Ureter (tissue), 1 donor: ENCODE measurements around the gene RBM20. TPM values are rescaled to one million over a fixed set of nuclear protein-coding genes. Genes with fewer than 3 reads are reported as not detected.

Experiments used
- DNase-seq: peaks from one replicate; pipeline ENCODE4 v3.0.0-alpha.2; 2020; ENCODE audit warnings: low spot score
- total RNA-seq: library from RNA; stranded (reverse); gene quantifications from one replicate; pipeline ENCODE4 v1.2.4, GENCODE V29; 2023
- donor health status: DM: yes; HTN: yes; CAD: no.

Gene RBM20
- total RNA-seq, 1 donor from 2014 or later = 0.68 TPM

DNA sequence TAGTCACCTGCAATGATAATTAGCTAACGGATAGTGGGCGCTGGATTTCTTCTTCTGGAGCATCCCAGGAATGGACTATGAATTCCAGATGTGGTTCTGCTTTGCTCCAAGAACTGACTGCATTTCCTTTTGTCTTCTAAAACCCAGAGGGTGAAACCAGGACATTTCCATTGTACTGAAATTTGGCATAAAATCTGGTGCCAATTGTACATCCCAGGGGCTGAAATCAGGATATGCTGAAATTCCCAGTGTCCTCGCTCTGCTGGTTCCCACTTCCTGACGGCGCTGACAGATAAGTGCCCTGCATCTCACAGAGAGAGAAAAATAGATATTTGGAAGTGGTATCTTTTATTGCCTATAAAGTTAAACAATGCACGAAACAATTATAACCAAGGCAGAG, 31.9 kb downstream of the RBM20 start:
- DNase-seq = no peak

DNA sequence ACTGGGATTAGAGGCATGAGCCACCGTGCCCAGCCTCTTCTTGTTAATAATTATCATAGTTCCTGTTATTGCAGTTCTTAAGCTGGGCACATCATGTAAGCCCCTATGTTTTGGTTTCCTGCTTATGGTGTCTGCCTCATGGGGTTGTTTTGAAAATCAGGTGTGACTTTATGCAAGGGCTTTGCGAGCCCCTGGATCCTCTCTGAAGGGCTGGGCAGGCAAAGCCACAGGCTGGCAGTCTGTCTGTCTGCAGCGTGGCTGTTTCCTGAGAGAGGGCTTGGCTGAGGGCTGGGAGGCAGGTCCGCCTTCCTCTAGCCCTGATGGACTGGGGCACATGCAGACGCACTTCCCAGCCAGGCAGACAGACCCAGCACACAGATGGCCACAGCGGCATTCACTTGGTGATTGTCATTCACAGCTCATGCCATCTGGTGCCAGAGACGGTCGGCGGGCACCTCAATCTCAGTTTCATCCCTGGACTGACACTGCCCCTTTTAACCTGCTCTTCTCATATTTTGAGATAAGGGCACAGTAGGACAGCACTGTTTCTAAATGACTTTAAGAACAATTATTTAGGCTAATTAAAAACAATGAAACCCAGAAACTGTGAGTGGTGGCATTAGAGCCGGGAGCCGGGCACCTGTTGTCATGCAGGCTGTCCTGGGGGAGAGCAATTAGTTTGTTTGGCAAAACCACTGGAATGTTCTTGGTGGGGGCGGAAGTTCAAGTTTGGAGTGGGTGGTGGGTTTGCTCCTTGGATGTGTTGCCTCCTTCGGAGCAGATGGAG, 35.5 kb downstream of the RBM20 start:
- no peak for DNase-seq

DNA sequence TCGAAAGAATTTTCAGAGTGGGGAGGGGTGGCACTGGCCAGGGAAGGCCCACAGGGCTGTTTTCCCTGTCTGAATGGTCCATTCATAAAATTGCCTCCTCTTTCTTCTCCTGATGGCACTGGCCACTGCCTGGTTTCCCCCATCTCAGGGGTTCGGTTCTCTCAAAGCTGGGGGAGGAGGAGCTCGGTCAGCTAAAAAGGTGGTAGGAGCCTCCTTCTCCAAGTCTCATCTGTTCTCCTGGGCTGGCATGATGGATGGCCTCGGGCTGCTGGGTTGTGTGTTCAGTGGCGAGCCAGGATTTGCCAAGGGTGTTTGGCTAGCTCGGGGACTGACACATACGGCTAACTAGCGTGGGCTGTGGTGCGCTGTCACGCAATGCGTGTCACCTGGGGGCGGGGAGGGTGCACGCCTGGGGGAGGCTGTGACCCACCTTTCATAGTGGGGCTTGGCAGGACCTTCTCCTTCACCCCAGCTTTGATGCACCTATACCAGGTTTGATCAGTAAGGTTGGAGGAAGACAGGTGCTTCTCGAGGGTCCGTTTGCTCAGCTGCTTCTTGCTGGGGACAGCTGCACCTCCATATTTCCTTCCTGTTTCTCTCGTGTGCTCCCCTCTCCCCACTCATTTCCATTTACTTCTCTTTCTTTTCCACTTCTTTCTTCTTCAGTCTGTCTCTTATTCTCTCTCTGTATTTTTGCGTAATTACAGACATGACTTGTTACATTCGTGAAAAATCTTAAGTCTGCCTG, 36.3 kb downstream of the RBM20 start:
- no peak for DNase-seq

DNA sequence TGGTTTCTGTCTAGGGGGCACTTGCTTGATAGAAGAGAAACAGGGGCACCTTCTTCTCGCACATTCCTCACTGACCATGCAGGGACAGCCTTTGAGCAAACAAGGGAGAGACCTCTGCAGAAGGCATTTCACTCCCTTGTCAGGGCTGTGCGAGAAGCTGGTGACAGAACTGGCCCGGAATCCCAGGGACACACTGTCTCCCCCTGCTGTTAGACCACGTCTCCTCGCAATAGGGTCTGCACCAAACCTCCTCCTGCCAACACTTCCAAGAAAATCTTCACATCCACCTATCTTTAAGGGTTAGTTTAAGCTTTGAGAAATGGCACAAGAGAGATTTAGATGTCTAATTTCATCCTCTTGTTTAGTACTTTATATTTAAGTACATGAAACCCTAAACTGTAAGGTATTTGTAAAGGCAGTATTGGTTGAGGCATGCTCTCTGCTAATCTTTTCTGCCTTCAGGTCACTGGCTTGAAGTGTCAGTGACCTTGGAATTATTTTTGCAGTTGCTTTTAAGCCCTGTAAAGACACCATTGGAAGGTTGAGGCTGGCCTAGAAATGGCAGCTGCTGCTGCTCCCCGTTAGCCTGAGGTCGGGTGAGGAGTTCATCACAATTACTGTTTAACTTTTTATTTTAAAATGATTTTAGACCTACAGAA, 37.0 kb downstream of the RBM20 start:
- no peak for DNase-seq

DNA sequence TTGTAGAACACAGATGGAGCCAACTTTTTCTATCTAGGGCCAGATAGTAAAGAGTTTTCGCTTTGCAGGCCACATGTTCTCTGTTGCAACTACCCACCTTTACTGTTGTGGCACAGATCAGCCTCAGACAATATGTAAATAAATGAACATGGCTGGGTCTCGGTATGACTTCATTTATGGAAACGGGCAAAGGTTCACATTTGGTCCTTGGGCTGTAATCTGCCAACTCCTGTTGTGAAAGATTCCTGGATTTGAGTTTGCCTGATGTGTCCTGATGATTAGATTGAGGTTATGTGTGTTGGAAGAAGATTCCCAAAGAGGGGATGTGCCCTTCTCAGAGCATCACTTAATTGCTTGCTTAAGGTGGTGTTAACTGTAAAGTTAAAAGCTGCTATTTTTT, 38.2 kb downstream of the RBM20 start:
- DNase-seq = no peak

DNA sequence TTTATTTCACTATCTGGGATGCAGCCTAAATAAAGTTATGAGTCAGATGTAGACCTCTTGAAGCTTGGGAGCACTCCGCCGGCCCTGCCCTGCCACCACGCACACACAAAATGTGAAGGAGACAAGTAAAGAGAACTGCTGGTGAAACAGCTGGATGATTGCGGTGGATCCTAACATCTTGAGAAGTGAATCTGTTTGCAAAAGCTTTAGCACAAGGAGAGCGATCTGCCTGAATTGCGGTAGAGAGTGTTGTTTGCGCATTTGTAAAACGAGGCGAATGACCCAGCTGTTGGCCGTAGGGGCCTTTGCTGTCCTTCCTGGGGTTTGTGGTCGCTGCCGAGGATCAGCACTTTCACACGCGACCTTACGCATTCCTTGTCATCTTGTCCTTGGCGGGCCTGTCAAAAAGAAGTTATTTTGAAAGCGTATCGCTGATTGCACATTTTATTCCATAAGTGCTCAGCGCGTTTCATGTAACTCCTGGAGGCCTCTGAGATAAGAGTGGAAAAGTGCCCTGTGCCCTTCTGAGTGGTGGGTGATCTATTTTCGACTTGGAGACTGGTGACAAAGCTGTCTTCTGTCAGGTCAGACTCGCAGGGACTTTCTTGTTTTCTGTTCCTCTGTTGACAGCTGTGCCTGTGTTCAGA, 40.8 kb downstream of the RBM20 start:
- DNase-seq = no peak

DNA sequence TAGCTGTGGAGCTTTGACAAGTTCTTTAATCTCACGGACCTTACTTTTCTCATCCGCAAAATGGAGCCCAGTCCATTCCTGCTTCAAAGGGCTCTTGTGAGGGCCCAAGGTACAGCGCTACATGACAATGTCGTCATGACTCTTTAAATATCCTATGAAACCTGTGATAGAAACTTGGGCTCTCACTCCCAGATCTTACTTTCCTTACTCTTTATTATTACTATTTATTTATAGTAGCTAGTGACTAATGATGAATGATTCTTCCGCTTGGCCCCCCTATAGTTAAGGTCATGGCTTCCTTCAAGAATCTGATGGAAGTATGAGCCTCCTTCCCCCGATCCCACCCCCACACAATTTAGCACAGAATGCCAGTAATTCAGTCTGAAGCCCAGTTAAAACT, 41.9 kb downstream of the RBM20 start:
- DNase-seq = no peak

DNA sequence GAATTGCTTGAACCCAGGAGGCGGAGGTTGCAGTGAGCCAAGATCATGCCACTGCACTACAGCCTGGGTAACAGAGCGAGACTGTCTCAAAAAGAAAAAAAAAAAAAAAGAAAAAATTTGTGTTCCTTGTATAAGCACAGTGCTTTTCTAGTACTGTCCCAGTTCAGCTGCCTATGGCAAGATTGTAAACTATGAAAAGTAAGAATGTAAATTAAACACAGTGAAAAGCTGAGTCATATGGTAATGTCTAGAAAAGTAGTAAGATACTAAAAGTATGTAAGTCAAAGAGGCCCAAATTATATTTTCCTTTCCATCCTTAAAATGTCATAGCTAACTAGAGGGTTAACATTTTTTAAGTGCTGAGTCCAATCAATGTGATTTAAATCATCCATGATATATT, 42.8 kb downstream of the RBM20 start:
- DNase-seq = no peak

DNA sequence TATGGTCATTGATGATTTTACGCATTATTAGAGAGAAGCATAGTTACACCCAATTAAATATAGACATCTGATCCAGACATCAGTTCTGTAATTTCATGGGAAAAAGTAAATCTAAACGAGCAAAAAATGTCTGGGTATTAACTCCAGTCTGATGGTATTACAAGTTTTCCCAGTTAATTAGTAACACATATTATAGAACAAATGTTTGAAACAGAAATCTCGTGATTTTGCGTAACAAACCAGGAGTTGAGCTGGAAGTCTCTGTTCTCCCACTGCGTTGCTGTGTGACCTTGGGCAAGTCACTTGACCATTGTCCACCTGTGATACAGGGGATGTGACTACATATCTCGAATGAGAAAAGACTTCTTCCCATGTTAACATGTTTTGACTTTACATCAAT, 43.3 kb downstream of the RBM20 start:
- DNase-seq = no peak

DNA sequence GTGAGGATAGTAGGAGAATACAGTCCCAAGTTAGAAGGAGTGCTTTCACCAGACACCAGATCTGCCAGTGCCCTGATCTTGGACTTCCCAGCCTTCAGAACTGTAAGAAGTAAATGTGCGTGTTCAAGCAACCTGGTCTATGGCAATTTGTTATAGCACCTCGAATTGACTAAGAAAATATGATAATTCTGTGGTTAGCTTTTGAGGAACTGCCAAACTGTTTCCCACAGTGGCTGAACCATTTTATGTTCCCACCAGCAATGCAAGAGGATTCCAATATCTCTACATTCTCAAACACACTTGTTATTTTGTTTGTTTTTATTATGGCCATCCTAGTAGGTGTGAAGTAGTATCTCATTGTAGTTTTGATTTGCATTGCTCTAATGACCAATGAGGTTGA, 47.0 kb downstream of the RBM20 start:
- no peak for DNase-seq

DNA sequence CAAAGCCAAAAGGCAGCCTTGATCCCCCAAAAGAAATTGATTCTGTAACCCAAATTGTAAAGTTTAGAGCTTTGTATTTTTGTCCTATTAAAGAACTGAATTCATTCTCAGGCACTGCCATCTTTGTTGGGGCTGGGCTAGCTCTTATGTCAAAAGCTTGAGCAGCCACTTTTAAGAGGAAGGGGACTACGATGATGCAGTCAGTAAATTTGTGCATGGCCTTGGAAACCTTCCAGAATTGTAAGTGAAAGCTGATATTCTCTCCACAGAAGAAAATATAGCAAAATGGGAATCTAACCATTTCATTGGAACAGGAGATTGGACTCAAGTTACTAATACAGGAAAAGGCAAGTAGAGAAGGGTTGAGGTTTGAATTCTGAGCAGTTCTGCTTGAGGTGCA, 50.1 kb downstream of the RBM20 start:
- no peak for DNase-seq

DNA sequence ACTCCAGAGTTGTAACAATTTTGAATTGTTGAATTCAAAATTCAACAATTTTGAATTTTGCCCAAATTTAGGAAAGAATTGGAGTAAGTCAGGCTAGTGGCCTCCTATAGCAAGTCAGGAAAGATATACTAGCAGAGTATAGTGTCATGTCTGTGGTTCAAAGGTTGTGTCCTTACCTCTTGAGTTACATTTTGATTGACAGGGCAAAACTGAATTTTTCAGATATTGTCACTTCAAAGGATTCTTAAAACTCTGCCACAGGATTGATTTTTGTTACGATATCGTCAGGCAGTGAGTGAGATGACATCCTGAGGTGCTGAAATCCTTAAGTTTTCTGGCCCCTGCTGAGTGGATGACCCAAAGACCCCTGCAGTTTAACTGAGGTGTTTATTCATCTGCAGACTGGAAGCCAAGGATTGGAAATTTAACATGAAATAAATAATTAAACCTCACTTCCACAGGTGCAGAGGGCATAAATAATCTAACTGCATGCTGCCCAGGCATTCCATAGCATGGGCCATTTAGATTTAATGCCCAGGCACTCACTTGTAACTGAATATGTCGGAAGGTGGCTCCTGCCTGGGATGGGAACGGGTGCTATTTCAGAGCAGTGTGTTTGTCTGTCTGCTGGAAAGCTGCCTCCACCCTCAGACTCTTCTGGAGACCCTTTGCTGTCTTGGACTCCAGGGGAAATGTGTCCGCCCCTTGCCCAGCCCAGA, 50.8 kb downstream of the RBM20 start:
- no peak for DNase-seq

DNA sequence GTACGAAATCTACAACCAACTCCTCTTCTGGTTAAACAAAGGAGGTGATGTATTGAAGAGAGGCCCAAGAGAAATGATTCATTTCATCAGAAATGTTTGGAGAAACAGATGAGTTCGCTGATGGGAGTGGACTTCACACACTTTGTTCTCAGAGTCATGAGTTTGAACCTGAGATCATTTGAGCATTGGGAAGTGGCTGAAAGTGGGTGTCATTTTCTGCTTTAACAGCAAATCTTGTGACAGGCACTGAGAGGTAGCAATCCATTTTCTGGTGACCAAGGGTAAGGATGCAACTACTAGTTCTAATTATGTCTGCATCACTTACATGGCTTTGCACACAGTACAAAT, 51.4 kb downstream of the RBM20 start:
- no peak for DNase-seq

DNA sequence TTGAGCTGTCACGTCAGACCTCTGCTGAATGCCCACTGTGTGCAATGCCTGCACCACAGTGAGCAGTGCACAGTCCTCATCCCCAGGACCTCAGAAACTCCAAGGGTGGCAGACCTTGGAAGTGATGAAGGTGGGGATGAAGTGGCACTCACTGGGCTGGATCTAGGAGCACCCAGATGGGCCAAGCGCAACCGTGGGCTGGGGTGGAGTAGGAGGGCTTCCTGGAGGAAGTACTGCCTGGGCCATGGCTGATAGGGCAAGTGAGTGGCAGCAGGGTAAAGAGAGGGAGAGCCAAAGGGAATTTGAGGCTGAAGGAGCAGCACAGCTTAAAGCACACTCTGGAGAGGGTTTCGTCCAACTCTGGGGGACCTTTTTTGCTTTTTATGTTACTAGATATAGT, 52.3 kb downstream of the RBM20 start:
- DNase-seq = no peak

DNA sequence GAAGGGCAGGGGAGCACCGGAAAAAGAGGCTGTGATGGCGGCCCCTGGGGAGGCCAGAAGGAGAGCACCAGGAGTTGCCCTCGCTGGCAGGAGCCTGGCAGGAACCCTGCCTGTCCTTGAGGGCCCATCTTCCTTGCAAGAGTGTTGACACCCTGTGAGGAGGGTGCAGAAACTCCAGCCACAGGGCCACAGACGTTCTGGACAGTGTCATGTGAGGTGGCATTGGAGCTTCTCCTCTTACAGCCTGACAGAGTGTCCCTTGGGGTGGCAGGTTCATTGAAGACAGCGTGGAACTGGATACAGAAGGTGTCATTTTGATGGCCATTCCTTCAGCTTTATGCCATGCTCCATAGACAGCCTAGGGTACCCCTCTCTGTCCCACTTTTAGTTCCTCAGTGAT, 54.2 kb downstream of the RBM20 start:
- DNase-seq = no peak

DNA sequence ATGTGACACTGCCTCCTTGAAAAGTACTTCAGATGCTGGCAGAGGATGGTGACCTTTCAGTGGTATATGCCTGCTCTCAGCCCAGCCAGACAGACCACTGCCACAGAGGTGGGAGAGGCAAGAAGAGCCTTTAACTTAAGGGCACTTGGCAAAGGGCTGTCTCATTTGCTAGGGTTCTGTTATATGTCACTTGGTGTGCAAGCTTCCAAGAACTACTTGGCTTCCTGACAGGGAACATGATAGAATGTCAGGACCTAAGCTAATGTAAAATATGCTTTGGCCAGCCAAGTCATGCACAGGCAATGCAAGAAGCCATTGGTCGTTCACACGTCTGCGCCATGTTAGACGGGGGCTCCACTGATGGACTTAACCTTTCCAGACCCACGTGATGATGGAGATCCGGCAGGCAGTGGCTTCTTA, 54.7 kb downstream of the RBM20 start:
- no peak for DNase-seq

DNA sequence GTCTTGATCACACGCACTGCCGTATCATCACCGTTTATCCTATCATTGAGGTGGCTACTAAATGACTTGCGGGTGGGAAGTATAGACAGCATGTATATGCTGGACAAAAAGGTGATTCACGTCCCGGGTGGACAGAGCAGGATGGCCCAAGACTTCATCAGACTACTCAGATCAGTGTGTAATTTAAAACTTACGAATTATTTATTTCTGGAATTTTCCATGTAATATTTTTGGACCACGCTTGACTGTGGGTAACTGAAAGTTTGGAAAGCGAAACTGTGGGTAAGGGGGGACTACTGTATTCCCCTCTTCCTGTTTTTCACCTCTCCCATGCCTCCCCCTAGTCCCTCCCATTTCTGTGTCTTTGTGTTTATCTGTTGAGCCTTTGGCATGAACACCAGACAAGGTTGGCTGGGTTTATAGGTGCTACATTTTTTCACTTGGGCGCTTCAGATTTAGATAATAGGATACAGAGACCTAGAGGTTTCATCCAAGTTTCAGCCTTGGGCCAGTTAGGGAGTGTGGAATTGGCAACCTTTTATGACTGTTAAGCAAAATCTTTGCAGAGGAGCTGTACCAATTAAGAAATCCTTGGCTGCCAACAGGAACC, 55.8 kb downstream of the RBM20 start:
- no peak for DNase-seq

DNA sequence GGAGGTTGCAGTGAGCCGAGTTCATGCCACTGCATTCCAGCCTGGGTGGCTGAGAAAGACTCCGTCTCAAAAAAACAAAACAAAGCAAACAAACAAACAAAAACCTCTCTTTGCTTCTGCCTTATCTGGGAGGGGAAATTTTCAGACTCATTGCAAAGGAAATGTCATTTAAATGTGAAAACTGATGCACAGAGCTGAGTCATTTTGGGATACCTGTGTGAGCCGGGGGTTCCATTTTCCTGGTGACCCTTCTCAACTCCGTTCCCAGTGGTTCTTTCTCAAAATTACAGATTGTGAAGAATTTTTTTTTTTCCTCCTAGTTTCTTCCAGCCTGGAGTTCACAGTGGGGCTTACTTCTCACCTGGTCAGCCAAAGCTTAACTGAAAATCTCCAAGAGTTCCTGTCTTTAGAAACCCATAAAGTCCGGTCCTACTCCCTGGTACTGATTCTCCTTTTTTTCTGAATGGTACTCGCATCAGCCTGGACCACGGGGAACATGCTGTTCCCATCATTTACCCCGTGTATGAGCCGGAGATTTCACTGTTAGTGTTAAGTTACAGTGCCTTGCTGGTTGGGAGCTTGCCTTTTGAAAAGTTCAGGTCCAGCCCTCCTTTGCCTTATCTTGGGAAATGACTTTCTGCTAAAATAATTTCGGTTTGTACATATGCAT, 56.9 kb downstream of the RBM20 start:
- DNase-seq = no peak

DNA sequence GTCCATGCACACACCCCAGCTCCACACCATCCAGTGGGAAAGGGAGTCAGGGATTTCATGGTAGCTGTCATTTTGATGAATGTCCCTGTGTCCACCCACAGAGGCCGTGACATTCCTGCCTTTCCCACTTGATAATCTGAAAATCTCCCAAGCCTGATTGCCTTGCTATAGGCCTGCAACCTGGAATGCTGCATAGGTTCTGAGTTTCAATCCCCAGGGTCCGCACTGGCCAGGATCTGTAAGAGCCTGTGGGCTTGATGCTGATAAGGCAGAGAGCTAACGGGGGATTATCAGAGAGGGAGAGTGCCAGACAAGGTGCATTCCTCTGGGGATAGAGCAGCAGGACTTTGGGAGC, 57.5 kb downstream of the RBM20 start:
- DNase-seq = no peak

DNA sequence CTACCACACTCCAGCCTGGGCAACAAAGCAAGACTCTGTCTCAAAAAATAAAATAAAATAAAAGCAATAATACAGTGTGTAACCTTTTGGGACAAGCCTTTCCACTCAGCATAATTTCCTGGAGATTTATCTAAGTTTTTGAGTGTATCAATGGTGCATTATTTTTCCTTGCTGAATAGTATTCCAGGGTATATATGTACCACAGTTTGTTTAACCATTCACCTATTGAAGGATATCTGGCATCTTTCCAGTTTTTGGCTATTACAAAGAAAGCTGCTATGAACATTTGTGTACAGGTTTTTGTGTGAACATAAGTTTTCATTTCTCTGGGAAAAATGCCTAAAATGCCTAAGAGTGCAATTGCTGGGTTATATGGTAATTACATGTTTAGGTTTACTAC, 59.9 kb downstream of the RBM20 start:
- no peak for DNase-seq

DNA sequence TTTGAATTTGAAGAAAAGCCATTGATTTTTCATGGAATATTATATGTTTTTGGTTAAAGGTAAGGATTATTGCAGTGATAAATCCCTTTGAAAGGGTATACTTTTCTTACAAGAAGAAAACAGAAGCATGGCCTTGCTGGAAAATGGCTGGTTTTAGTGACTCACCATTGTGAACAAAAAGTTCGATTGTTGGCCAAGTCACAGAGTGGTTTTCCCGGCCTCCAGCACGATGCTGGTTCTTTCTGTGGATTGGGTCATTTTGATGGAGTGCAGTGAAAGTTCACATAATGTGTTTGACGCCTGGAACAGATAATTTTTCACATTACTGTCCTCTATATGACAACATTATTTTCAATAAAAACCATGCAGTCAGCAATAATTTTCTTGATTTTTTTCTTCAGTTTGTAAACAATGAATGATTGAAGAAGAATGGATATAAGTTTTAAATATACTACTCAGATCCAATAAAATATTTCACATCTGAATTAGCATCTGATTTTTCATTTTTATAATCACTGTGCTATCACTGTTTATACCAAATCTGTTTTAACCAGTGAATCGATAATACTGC, 60.9 kb downstream of the RBM20 start:
- DNase-seq = no peak
